Stimulated activated CD4-positive, alpha-beta T cell treated with anti-CD3 and anti-CD28 coated beads, Interleukin-4, amount 100 ng/mL, for 4 hours (primary cell): ENCODE data around the gene GRIP2.

ENCODE experiments used
- DNase-seq, 2 experiments: peaks; one replicate each; pipeline ENCODE4 v3.0.0-alpha.2; 2020

GRIP2 gene

GRCh38 chr3:14561051-14561960, 21.2 kb upstream of the GRIP2 start:
- no peak for DNase-seq

- DNase-seq, result no peak
These were observed 20.0 kb upstream of the GRIP2 start for GRCh38 chr3:14560110-14560509.

GRCh38 chr3:14558029-14558428, 17.9 kb upstream of the GRIP2 start:
- no peak for DNase-seq

- no peak for DNase-seq
These were observed 15.7 kb upstream of the GRIP2 start for GRCh38 chr3:14555835-14556234.

GRCh38 chr3:14554715-14555114, 14.6 kb upstream of the GRIP2 start:
- DNase-seq, result no peak

GRCh38 chr3:14553871-14554270, 13.7 kb upstream of the GRIP2 start:
- DNase-seq, result no peak

GRCh38 chr3:14552717-14553116, 12.6 kb upstream of the GRIP2 start:
- DNase-seq, result no peak

GRCh38 chr3:14552041-14552648, 12.0 kb upstream of the GRIP2 start:
- no peak for DNase-seq

- no peak for DNase-seq
These were observed 10.8 kb upstream of the GRIP2 start for GRCh38 chr3:14550651-14551611.

GRCh38 chr3:14550181-14550580, 10.0 kb upstream of the GRIP2 start:
- DNase-seq, result no peak

GRCh38 chr3:14549256-14549919, 9.2 kb upstream of the GRIP2 start:
- DNase-seq, result no peak

- peak; percentile 9 to 24 for DNase-seq
These were observed 8.2 kb upstream of the GRIP2 start for GRCh38 chr3:14548321-14548729.

GRCh38 chr3:14547693-14548092, 7.6 kb upstream of the GRIP2 start:
- DNase-seq, result no peak

- DNase-seq, result no peak
These were observed 5.9 kb upstream of the GRIP2 start for GRCh38 chr3:14546041-14546440.

GRCh38 chr3:14545251-14545635, 5.1 kb upstream of the GRIP2 start:
- DNase-seq, result no peak

GRCh38 chr3:14544282-14545250, 4.4 kb upstream of the GRIP2 start:
- no peak for DNase-seq

GRCh38 chr3:14543446-14543845, 3.3 kb upstream of the GRIP2 start:
- no peak for DNase-seq

GRCh38 chr3:14542656-14543055, 2.5 kb upstream of the GRIP2 start:
- DNase-seq, result no peak

GRCh38 chr3:14541646-14542045, 1.5 kb upstream of the GRIP2 start:
- DNase-seq, result no peak

GRCh38 chr3:14540821-14541385, 761 bp upstream of the GRIP2 start:
- DNase-seq, result no peak

GRCh38 chr3:14539384-14539741, 779 bp downstream of the GRIP2 start:
- no peak for DNase-seq
